ENCODE data around the gene VIPR2. TPM values are rescaled to one million over a fixed set of nuclear protein-coding genes. Genes with fewer than 3 reads are reported as not detected.

VIPR2 gene
- polyA plus RNA-seq, 3 donors, result not detected

DNA sequence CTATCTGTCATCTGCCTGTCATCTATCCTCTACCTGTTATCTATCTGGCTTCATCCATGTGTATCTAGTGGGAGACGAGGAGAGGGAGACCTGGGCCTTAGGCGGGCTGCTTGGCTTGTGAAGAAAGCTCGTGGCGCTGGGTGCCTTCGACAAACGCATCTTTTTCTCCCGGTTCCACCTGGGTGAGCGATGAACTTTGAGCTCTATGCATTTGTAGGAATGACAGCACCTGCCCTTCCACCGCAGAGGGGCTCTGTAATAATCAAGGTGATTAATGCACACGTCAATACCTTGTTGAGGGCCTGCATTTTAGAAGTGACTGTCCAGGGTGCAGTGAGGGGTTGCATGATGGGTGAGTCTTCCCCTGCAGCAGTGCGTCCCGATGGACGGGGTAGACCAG lies 2.6 kb upstream of the VIPR2 start:
- no peaks in the 10 kb centered on the region for H4K20me1 ChIP-seq (ENCODE audit: insufficient read depth, low read length)
- peaks cover 0 to 13% of the 10 kb centered on the region in 2 donors for H3K9me3 ChIP-seq (replicated peaks in 1 of 2; ENCODE audit: control insufficient read depth in 1 of 2, insufficient read depth in 1 of 2, low read length in 2 of 2)
- peaks cover 3% of the 10 kb centered on the region for H3K4me1 Mint-ChIP-seq
- H3K9me3 Mint-ChIP-seq, result peaks cover 0 to 4% (median 2%) of the 10 kb centered on the region in 7 donors
- no peaks in the 10 kb centered on the region for H3K79me2 ChIP-seq (ENCODE audit: insufficient read depth, low read length)
- no peaks in the 10 kb centered on the region for H3K36me3 ChIP-seq (replicated peaks in 1 of 2; ENCODE audit: control insufficient read depth in 1 of 2, insufficient read depth in 2 of 2, low read length in 2 of 2)
- H3K4me3 Mint-ChIP-seq, result no peak overlapping the region
- TF ChIP-seq, protein P1, sequence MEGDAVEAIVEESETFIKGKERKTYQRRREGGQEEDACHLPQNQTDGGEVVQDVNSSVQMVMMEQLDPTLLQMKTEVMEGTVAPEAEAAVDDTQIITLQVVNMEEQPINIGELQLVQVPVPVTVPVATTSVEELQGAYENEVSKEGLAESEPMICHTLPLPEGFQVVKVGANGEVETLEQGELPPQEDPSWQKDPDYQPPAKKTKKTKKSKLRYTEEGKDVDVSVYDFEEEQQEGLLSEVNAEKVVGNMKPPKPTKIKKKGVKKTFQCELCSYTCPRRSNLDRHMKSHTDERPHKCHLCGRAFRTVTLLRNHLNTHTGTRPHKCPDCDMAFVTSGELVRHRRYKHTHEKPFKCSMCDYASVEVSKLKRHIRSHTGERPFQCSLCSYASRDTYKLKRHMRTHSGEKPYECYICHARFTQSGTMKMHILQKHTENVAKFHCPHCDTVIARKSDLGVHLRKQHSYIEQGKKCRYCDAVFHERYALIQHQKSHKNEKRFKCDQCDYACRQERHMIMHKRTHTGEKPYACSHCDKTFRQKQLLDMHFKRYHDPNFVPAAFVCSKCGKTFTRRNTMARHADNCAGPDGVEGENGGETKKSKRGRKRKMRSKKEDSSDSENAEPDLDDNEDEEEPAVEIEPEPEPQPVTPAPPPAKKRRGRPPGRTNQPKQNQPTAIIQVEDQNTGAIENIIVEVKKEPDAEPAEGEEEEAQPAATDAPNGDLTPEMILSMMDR (IDR thresholded peaks at IDR 0.05), result no peak
- no peak for DNase-seq
- no peaks in the 10 kb centered on the region for H3K4me1 ChIP-seq (ENCODE audit: control insufficient read depth in 1 of 2, insufficient read depth in 2 of 2, low read length in 2 of 2)
- no peaks in the 10 kb centered on the region for H3K36me3 Mint-ChIP-seq
- peaks cover 23 to 36% (median 31%) of the 10 kb centered on the region in 3 donors for H3K27me3 Mint-ChIP-seq (ENCODE audit: low read depth in 3 of 3)
- no peak overlapping the region for H3K9ac ChIP-seq (ENCODE audit: insufficient read depth, low read length, poor library complexity, severe bottlenecking)
- WGBS (ENCODE audit: insufficient coverage), result 92% methylated on average over 12 of the region's 13 CpGs
- no peak overlapping the region for H3K4me3 ChIP-seq (replicated peaks in 1 of 3; ENCODE audit: low read depth in 2 of 3, low read length in 3 of 3)
- H3K27ac ChIP-seq (ENCODE audit: low read depth in 1 of 2, low read length in 2 of 2), result no peak overlapping the region
- no peak overlapping the region for H3K27ac Mint-ChIP-seq
- H3K27me3 ChIP-seq (ENCODE audit: control insufficient read depth in 2 of 2, insufficient read depth in 2 of 2, low read length in 2 of 2), result peaks cover 41 to 47% of the 10 kb centered on the region in 2 donors
- no peak overlapping the region for H3K4me2 ChIP-seq (replicated peaks; ENCODE audit: extremely low read depth, low read length, poor library complexity, severe bottlenecking)
- H2AFZ ChIP-seq (ENCODE audit: insufficient read depth, low read depth, low read length, poor library complexity, severe bottlenecking), result no peak overlapping the region
- intact Hi-C loops (cut with micrococcal nuclease), result no loop called here

DNA sequence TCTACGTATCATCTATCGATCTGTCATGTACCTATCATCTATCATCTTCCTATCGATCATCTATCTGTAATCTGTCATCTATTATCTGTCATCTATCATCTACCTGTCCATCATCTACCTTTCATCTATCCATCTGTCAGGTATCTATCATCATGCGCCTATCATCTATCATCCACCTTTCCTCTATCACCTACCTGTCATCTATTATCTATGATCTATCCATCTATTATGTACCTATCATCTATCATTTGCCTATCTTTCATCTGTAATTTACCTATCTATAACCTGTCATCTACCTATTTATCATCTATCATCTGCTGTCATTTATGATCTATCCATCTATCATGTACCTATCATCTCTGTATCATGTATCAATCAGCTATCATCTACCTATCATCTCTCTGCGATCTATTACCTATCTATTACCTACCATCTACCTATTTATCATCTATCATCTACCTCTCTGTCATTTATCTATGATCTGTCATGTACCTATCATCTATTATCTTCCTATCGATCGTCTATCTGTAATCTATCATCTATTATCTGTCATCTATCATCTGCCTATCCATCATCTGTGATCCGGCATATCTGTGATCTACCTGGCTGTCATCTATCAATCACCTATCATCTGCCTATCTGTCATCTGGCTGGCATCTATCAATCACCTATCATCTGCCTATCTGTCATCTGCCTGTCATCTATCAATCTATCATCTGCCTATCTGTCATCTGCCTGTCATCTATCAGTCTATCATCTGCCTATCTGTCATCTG lies 1.6 kb upstream of the VIPR2 start:
- H3K4me1 ChIP-seq (ENCODE audit: control insufficient read depth in 1 of 2, insufficient read depth in 2 of 2, low read length in 2 of 2), result no peaks in the 10 kb centered on the region
- H3K4me3 ChIP-seq (replicated peaks in 1 of 3; ENCODE audit: low read depth in 2 of 3, low read length in 3 of 3), result no peak overlapping the region
- peaks cover 29 to 44% (median 39%) of the 10 kb centered on the region in 3 donors for H3K27me3 Mint-ChIP-seq (ENCODE audit: low read depth in 3 of 3)
- H3K9me3 Mint-ChIP-seq, result peaks cover 0 to 4% (median 2%) of the 10 kb centered on the region in 7 donors
- H3K27ac Mint-ChIP-seq, result no peak overlapping the region
- intact Hi-C loops (cut with micrococcal nuclease), result no loop called here
- H3K79me2 ChIP-seq (ENCODE audit: insufficient read depth, low read length), result no peaks in the 10 kb centered on the region
- WGBS (ENCODE audit: insufficient coverage), result 93% methylated on average over 8 of the region's 8 CpGs
- H3K36me3 Mint-ChIP-seq, result no peaks in the 10 kb centered on the region
- no peaks in the 10 kb centered on the region for H4K20me1 ChIP-seq (ENCODE audit: insufficient read depth, low read length)
- no peak for DNase-seq
- H3K4me2 ChIP-seq (replicated peaks; ENCODE audit: extremely low read depth, low read length, poor library complexity, severe bottlenecking), result no peak overlapping the region
- H2AFZ ChIP-seq (ENCODE audit: insufficient read depth, low read depth, low read length, poor library complexity, severe bottlenecking), result no peak overlapping the region
- peaks cover 45 to 57% of the 10 kb centered on the region in 2 donors for H3K27me3 ChIP-seq (ENCODE audit: control insufficient read depth in 2 of 2, insufficient read depth in 2 of 2, low read length in 2 of 2)
- peaks cover 0 to 13% of the 10 kb centered on the region in 2 donors for H3K9me3 ChIP-seq (replicated peaks in 1 of 2; ENCODE audit: control insufficient read depth in 1 of 2, insufficient read depth in 1 of 2, low read length in 2 of 2)
- H3K9ac ChIP-seq (ENCODE audit: insufficient read depth, low read length, poor library complexity, severe bottlenecking), result no peak overlapping the region
- H3K4me3 Mint-ChIP-seq, result no peak overlapping the region
- TF ChIP-seq, protein P1 (IDR thresholded peaks at IDR 0.05), result no peak
- peaks cover 3% of the 10 kb centered on the region for H3K4me1 Mint-ChIP-seq
- H3K36me3 ChIP-seq (replicated peaks in 1 of 2; ENCODE audit: control insufficient read depth in 1 of 2, insufficient read depth in 2 of 2, low read length in 2 of 2), result no peaks in the 10 kb centered on the region
- H3K27ac ChIP-seq (ENCODE audit: low read depth in 1 of 2, low read length in 2 of 2), result no peak overlapping the region

All from CD14-positive monocyte (primary cell).